Ovary (tissue), 9 donors: ENCODE data around the gene THADA. TPM values are rescaled to one million over a fixed set of nuclear protein-coding genes. Genes with fewer than 3 reads are reported as not detected.

Source experiments
- DNase-seq, 5 donors: peaks; one replicate each; pipeline ENCODE4 v3.0.0-alpha.2; 2019 to 2020
- H3K27ac ChIP-seq, 2 donors: fragments of 200-600 bp; one replicate each; pipeline versions ENCODE4 v1.5.1 to v1.8.0; 2019 to 2022
- H3K27me3 ChIP-seq: fragments of 200-600 bp; one replicate; pipeline ENCODE4 v1.8.0; 2022
- H3K36me3 ChIP-seq: fragments of 200-600 bp; sonication (generic); one replicate; pipeline ENCODE4 v1.5.1; 2019
- H3K4me1 ChIP-seq: one replicate; pipeline ENCODE4 v1.8.1; 2013; ENCODE audit warnings: mild to moderate bottlenecking, moderate library complexity; ENCODE audit not compliant: insufficient read depth
- H3K4me3 ChIP-seq: fragments of 200-600 bp; sonication (generic); one replicate; pipeline ENCODE4 v1.5.1; 2017
- H3K9me3 ChIP-seq, 2 donors: fragments of 200-600 bp in 1 of 2; sonication (generic) in 1 of 2; one replicate each; pipeline versions ENCODE4 v1.5.1 to v1.8.1; 2013 to 2019; ENCODE audit warnings: mild to moderate bottlenecking in 1 of 2, moderate library complexity in 1 of 2
- CTCF ChIP-seq, 3 donors: fragments of 450-650 bp in 2 of 3; fragments of 200-600 bp in 1 of 3; IDR thresholded peaks; one replicate each; pipeline versions ENCODE4 v1.5.1 to v1.8.0; 2016 to 2022; ENCODE audit warnings: antibody characterized with exemption in 3 of 3, mild to moderate bottlenecking in 1 of 3
- EP300 ChIP-seq: sonication (generic); formaldehyde crosslinking; IDR thresholded peaks from one replicate; pipeline ENCODE4 v1.6.1; 2017; ENCODE audit warnings: antibody characterized with exemption
- POLR2A ChIP-seq: fragments of 450-650 bp; IDR thresholded peaks from one replicate; pipeline ENCODE4 v1.6.1; 2017; ENCODE audit warnings: antibody characterized with exemption, mild to moderate bottlenecking, moderate library complexity
- WGBS, 3 donors: extraction: QIAGEN DNeasy Blood & Tissue Kit in 1 of 3; methylation state at CpG; one replicate each; pipeline versions ENCODE4 v1.1.5 to v1.1.7; 2013 to 2017; 5-methylcytosine and 5-hydroxymethylcytosine counted together
- intact Hi-C, 4 donors: fragments of 100-400 bp; cut with DNase I; formaldehyde crosslinking; loops; one replicate each; pipeline versions ENCODE4 v1.11.0 to v1.15.1; 2022 to 2023
- polyA plus RNA-seq, 2 donors: library from polyadenylated mRNA; stranded (reverse); fragments of 200-250 nt in 1 of 2; fragments of 350-450 nt in 1 of 2; fragmentation: Illumina TruSeq in 1 of 2; extraction: RNeasy Lipid Tissue Mini Kit (QIAGEN cat#74804) in 1 of 2; gene quantifications; one replicate each; pipeline ENCODE4 v1.2.3, GENCODE V29; 2013 to 2014
- total RNA-seq, 7 donors: library from RNA; depleted of rRNA in 2 of 7; stranded (reverse); fragments of >200 nt in 2 of 7; fragmentation: NEBNext Ultra II Directional in 3 of 7; extraction: Animal tissue kit (Norgen Biotek cat#: 25700) in 3 of 7; gene quantifications; one replicate each; pipeline versions ENCODE4 v1.1.0 to v1.2.4, GENCODE V29; 2016 to 2023
- donor health status: DM: no; HTN: no; CAD: no; lungs with moderate emphysema.
- donor health status: DM: no; HTN: no; CAD: no.
- donor health status: Bipolar disorder and iron deficiency.
- donor health status: DM: yes; HTN: yes; CAD: no.
- donor health status: DM: no; HTN: no; CAD: no.
- donor health status: DM: yes; HTN: yes; CAD: no.

Gene THADA
- total and polyA plus RNA-seq, 9 donors = 14.0 to 46.8 (median 28.6) TPM

- Histone ChIP-seq H3K27ac (no peak overlapping the region), H3K36me3 (no peaks in the 10 kb centered on the region), H3K4me3 (no peak overlapping the region), H3K9me3 (no peaks in the 10 kb centered on the region), H3K27me3 (no peaks in the 10 kb centered on the region), H3K4me1 (peaks cover 10% of the 10 kb centered on the region)
- intact Hi-C loops = loop anchor here in 1 of 4 donors (10.0 kb wide), 1 partner anchor 456 kb away; no protein-coding TSS in a partner anchor
- DNase-seq = no peak
- TF ChIP-seq EP300 = no peak
- no peak for TF ChIP-seq POLR2A
- no peak for TF ChIP-seq CTCF (IDR thresholded peaks at IDR 0.05)
- whole genome bisulfite sequencing, 3 donors = 94 to 96% (median 94%) methylated on average over 7 of the region's 7 CpGs
These were observed 347.2 kb downstream of the THADA start for GRCh38 chr2:43248621-43249020.

- Histone ChIP-seq H3K27me3 (no peaks in the 10 kb centered on the region), H3K4me3 (no peak overlapping the region), H3K4me1 (peaks cover 10% of the 10 kb centered on the region), H3K9me3 (no peaks in the 10 kb centered on the region), H3K36me3 (no peaks in the 10 kb centered on the region), H3K27ac (no peak overlapping the region)
- DNase-seq = peak in 1 of 5 donors; percentile 19
- no peak for TF ChIP-seq POLR2A
- no peak for TF ChIP-seq EP300
- TF ChIP-seq CTCF (IDR thresholded peaks at IDR 0.05) = no peak
- intact Hi-C loops = loop anchor here in 1 of 4 donors (10.0 kb wide), 1 partner anchor 458 kb away; no protein-coding TSS in a partner anchor
- WGBS, 3 donors = 52 to 65% (median 57%) methylated on average over 3 of the region's 3 CpGs
These were observed 349.2 kb downstream of the THADA start for GRCh38 chr2:43246641-43247040.

- intact Hi-C loops = loop anchor here in 1 of 4 donors (10.0 kb wide), 1 partner anchor 463 kb away; no protein-coding TSS in a partner anchor
- Histone ChIP-seq H3K36me3 (no peaks in the 10 kb centered on the region), H3K9me3 (no peaks in the 10 kb centered on the region), H3K4me1 (peaks cover 5% of the 10 kb centered on the region), H3K27ac (no peak overlapping the region), H3K27me3 (no peaks in the 10 kb centered on the region), H3K4me3 (no peak overlapping the region)
- peak in 1 of 5 donors; percentile 22 for DNase-seq
- WGBS, 3 donors = 89 to 93% (median 91%) methylated on average over 10 of the region's 10 CpGs
- no peak for TF ChIP-seq EP300
These were observed 354.3 kb downstream of the THADA start for GRCh38 chr2:43241558-43241957.

- TF ChIP-seq POLR2A (no peak), CTCF (IDR thresholded peaks at IDR 0.05) (no peak), EP300 (no peak)
- intact Hi-C loops = loop anchor here in 1 of 4 donors (10.0 kb wide), 1 partner anchor 464 kb away; no protein-coding TSS in a partner anchor
- 63 to 68% (median 63%) methylated on average over 5 of the region's 5 CpGs for WGBS, 3 donors
- DNase-seq = peak in 2 of 5 donors; percentile 25 to 70
- no peaks in the 10 kb centered on the region for H3K36me3 ChIP-seq
- H3K27ac ChIP-seq = peak overlapping the region in 1 of 2 donors; percentile 39
- H3K9me3 ChIP-seq = no peaks in the 10 kb centered on the region
- H3K4me3 ChIP-seq = no peak overlapping the region
- H3K4me1 ChIP-seq = peaks cover 5% of the 10 kb centered on the region
- no peaks in the 10 kb centered on the region for H3K27me3 ChIP-seq
These were observed 355.1 kb downstream of the THADA start for GRCh38 chr2:43240766-43241150.

GRCh38 chr2:43239981-43240765, 355.7 kb downstream of the THADA start:
- Histone ChIP-seq H3K4me3 (no peak overlapping the region), H3K4me1 (peaks cover 5% of the 10 kb centered on the region), H3K36me3 (no peaks in the 10 kb centered on the region), H3K9me3 (no peaks in the 10 kb centered on the region), H3K27ac (peak overlapping the region in 1 of 2 donors; percentile 39), H3K27me3 (no peaks in the 10 kb centered on the region)
- intact Hi-C loops = loop anchor here in 2 of 4 donors (10.0 kb wide), 2 partner anchors 385 to 465 kb away; no protein-coding TSS in a partner anchor
- no peak for TF ChIP-seq CTCF (IDR thresholded peaks at IDR 0.05)
- no peak for TF ChIP-seq EP300
- no peak for TF ChIP-seq POLR2A
- 81 to 86% (median 83%) methylated on average over 13 of the region's 13 CpGs for WGBS, 3 donors
- DNase-seq = no peak
